DOHH2 (cell line): ENCODE measurements around the gene EFNA5.

Experiments used
- H3F3A ChIP-seq: fragments of 200-600 bp; sonication (generic), shearing (Covaris generic); 2 replicates; pipeline ENCODE4 v1.6.0; 2016; ENCODE audit warnings: antibody characterized with exemption, mild to moderate bottlenecking; ENCODE audit not compliant: control insufficient read depth, insufficient read depth
- H3K27ac ChIP-seq: fragments of 200-600 bp; sonication (generic); 2 replicates; pipeline ENCODE4 v1.5.1; 2014; ENCODE audit warnings: low read depth, mild to moderate bottlenecking, low read length, moderate library complexity
- H3K27me3 ChIP-seq: fragments of 200-600 bp; sonication (generic); 2 replicates; pipeline ENCODE4 v1.6.1; 2014; ENCODE audit warnings: mild to moderate bottlenecking, low read length, mixed read lengths; ENCODE audit not compliant: control insufficient read depth
- H3K36me3 ChIP-seq: fragments of 200-600 bp; sonication (generic); 2 replicates; pipeline ENCODE4 v1.6.1; 2014; ENCODE audit warnings: mild to moderate bottlenecking, low read length, moderate library complexity, mixed read lengths; ENCODE audit not compliant: control insufficient read depth
- H3K4me1 ChIP-seq: fragments of 200-600 bp; sonication (generic); 2 replicates; pipeline ENCODE4 v1.6.1; 2014; ENCODE audit warnings: mild to moderate bottlenecking, low read length, mixed read lengths; ENCODE audit not compliant: control insufficient read depth
- H3K4me2 ChIP-seq: fragments of 200-600 bp; sonication (generic); 2 replicates; pipeline ENCODE4 v1.6.0; 2014; ENCODE audit warnings: mild to moderate bottlenecking, low read length, moderate library complexity
- H3K4me3 ChIP-seq: fragments of 200-600 bp; sonication (generic); 2 replicates; pipeline ENCODE4 v1.5.1; 2014; ENCODE audit warnings: mild to moderate bottlenecking, low read length, mixed read lengths
- H3K79me2 ChIP-seq: fragments of 200-600 bp; sonication (generic); 2 replicates; pipeline ENCODE4 v1.6.1; 2014; ENCODE audit warnings: mild to moderate bottlenecking, low read length, mixed read lengths; ENCODE audit not compliant: control insufficient read depth
- H3K9me2 ChIP-seq: fragments of 200-600 bp; sonication (generic); replicated peaks from 2 replicates; pipeline ENCODE4 v1.6.1; 2014; ENCODE audit warnings: mild to moderate bottlenecking, low read length, mixed read lengths; ENCODE audit not compliant: control insufficient read depth
- H3K9me3 ChIP-seq: fragments of 200-600 bp; sonication (generic); 2 replicates; pipeline ENCODE4 v1.6.1; 2014; ENCODE audit warnings: antibody characterized with exemption, low read length, mixed read lengths; ENCODE audit not compliant: control insufficient read depth, insufficient read depth
- H4K20me1 ChIP-seq: fragments of 200-600 bp; sonication (generic); 2 replicates; pipeline ENCODE4 v1.6.0; 2014; ENCODE audit warnings: low read depth, mild to moderate bottlenecking, antibody characterized with exemption, low read length, moderate library complexity; ENCODE audit not compliant: control insufficient read depth, insufficient read depth
- EZH2phosphoT487 ChIP-seq: fragments of 200-600 bp; sonication (generic); IDR thresholded peaks from 2 replicates; pipeline ENCODE4 v1.6.1; 2017; ENCODE audit warnings: borderline replicate concordance, mild to moderate bottlenecking, antibody characterized with exemption, low read length, moderate library complexity, mixed read lengths
- TF ChIP-seq, protein P1 (sequence below): fragments of 200-600 bp; sonication (generic); IDR thresholded peaks from one replicate; pipeline ENCODE4 v1.5.1; 2014; ENCODE audit warnings: antibody characterized with exemption, mild to moderate bottlenecking, low read depth, low read length; ENCODE audit not compliant: poor library complexity, severe bottlenecking

EFNA5 gene

DNA sequence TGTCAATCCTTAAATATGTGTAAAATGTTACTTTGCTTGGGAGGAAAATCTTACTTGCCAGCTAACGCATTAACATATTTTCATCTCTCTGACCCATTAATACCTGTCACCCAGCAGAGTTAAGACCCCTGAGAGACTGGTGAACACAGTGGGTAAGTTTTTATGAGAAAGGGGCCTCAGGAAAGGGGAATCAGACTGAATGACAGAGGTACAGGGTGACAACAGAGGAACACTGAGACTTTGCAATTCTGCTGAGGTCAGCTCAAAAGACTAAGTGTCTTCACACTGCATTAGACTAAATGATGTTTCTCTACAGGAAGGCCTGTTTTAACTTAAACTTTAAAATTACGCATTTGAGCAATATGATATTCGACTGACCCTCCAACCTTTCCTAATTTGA, 223.8 kb downstream of the EFNA5 start:
- H3K36me3 ChIP-seq, result no peaks in the 10 kb centered on the region
- H4K20me1 ChIP-seq, result no peaks in the 10 kb centered on the region
- H3K27me3 ChIP-seq, result no peaks in the 10 kb centered on the region
- no peaks in the 10 kb centered on the region for H3F3A ChIP-seq
- TF ChIP-seq EZH2phosphoT487, result no peak
- TF ChIP-seq, protein P1, sequence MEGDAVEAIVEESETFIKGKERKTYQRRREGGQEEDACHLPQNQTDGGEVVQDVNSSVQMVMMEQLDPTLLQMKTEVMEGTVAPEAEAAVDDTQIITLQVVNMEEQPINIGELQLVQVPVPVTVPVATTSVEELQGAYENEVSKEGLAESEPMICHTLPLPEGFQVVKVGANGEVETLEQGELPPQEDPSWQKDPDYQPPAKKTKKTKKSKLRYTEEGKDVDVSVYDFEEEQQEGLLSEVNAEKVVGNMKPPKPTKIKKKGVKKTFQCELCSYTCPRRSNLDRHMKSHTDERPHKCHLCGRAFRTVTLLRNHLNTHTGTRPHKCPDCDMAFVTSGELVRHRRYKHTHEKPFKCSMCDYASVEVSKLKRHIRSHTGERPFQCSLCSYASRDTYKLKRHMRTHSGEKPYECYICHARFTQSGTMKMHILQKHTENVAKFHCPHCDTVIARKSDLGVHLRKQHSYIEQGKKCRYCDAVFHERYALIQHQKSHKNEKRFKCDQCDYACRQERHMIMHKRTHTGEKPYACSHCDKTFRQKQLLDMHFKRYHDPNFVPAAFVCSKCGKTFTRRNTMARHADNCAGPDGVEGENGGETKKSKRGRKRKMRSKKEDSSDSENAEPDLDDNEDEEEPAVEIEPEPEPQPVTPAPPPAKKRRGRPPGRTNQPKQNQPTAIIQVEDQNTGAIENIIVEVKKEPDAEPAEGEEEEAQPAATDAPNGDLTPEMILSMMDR, result no peak
- H3K4me2 ChIP-seq, result no peak overlapping the region
- no peak overlapping the region for H3K27ac ChIP-seq
- H3K4me1 ChIP-seq, result no peaks in the 10 kb centered on the region
- no peak overlapping the region for H3K4me3 ChIP-seq
- no peaks in the 10 kb centered on the region for H3K9me2 ChIP-seq
- H3K9me3 ChIP-seq, result no peaks in the 10 kb centered on the region
- no peaks in the 10 kb centered on the region for H3K79me2 ChIP-seq

DNA sequence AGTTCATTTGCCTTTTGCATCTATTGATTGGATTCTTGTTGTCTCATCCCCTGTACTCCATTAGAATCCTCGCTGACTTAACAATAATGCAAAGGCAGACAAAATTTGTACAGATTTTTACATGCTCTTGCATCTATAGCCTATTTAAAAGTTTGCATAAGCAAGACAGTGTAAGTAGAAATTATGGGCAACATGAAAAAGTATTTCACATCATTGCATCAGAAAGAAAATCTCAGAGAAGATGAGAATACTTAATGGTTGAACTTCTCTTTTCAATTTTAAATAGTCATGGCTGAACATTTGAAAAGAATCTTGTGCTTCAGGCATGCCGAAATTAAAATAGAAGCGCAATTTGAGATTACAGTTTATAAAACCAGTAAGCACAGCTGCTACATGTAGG, 226.4 kb downstream of the EFNA5 start:
- no peak overlapping the region for H3K4me3 ChIP-seq
- H3K9me2 ChIP-seq, result no peaks in the 10 kb centered on the region
- TF ChIP-seq, protein P1, result no peak
- TF ChIP-seq EZH2phosphoT487, result no peak
- no peak overlapping the region for H3K4me2 ChIP-seq
- no peaks in the 10 kb centered on the region for H3F3A ChIP-seq
- no peak overlapping the region for H3K27ac ChIP-seq
- no peaks in the 10 kb centered on the region for H3K79me2 ChIP-seq
- no peaks in the 10 kb centered on the region for H4K20me1 ChIP-seq
- H3K27me3 ChIP-seq, result 0 out of 2 replicates have a peak, but pooled peaks cover 2% of the 10 kb centered on the region
- no peaks in the 10 kb centered on the region for H3K36me3 ChIP-seq
- H3K9me3 ChIP-seq, result no peaks in the 10 kb centered on the region
- no peaks in the 10 kb centered on the region for H3K4me1 ChIP-seq

DNA sequence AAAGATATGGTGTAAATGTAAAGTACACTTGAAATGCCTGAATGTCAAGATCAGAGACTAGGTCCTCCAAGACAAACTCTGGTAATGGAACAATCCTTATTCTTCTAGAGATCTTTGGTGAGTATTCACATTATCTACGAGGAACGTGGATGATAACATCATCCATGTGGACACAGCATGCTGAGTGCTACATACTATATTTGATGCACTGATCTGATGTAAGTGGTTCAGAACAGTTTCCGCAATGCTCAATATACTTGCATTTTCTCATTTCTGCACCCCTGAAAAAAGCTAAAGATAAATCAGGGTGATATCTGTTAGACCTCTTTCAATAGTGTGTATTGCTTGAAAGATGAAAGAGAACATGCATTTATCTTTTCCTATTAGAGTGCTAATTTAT, 226.8 kb downstream of the EFNA5 start:
- Histone ChIP-seq H3K4me3 (no peak overlapping the region), H3K9me2 (no peaks in the 10 kb centered on the region), H3K4me2 (no peak overlapping the region), H3K27me3 (0 out of 2 replicates have a peak, but pooled peaks cover 2% of the 10 kb centered on the region), H3K4me1 (no peaks in the 10 kb centered on the region), H3K36me3 (no peaks in the 10 kb centered on the region), H3K27ac (no peak overlapping the region), H4K20me1 (no peaks in the 10 kb centered on the region), H3K79me2 (no peaks in the 10 kb centered on the region), H3F3A (no peaks in the 10 kb centered on the region), H3K9me3 (no peaks in the 10 kb centered on the region)
- TF ChIP-seq, protein P1, result no peak
- no peak for TF ChIP-seq EZH2phosphoT487
